ENCODE results near the gene GSTA2.
"Not testable (repeated sequence)": the region's sequence is repeated elsewhere in the genome, so short reads cannot be mapped to it uniquely, and the experiment has no call there.

The GSTA2 gene

DNA sequence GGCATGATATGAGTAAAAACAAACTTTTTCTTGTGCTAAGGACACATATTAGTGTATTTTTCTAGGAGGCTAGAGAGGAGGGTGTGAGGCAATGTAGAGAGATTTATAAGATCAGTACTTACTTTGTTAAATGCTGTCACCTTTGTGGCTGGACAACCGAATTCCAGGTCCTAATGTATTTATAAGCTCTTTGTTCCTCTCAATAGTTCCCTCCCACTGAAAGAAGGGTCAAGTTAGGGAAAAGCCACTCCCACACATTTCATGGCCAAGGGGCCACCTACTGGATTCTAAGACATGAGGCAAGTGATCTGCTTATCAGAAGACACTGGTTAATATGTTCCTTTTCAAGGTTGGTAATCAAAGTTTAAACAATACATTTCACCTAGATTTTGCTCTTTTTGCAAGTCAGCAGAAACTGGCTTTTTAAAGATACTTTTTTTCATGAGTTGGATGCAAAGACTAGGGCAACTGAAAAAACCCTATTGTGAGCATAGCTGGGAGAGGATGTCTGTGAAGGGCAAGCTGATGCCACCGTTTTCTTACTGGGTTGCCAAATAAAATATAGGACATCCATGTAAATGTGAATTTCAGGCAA is at the start of gene GSTA2:
Gene GSTA2 (minus strand): TSS at position 154 of the 595 bp plus-strand sequence. CDS start 5,528 bp downstream, outside the sequence.
- DNase-seq = not testable (repeated sequence)

DNA sequence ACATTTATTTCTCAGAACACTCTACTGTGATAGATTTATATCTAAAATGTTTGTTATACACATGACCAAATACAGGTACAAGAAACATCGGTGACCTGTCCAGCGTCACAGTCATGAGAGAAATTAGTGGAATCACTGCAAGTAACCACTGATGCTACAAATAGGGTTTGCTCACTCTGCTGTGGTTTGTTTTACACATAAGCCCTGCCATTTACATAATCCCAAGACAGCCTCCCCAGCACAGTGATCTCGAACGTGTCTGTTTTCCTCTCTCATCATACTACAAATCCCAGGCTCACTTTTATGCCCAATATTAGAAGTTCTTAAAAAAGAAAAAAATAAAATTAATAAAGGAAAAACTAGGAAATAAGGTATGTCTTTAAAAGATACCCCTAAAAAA is 46.5 kb upstream of the GSTA2 start:
- not testable (repeated sequence) for DNase-seq

DNA sequence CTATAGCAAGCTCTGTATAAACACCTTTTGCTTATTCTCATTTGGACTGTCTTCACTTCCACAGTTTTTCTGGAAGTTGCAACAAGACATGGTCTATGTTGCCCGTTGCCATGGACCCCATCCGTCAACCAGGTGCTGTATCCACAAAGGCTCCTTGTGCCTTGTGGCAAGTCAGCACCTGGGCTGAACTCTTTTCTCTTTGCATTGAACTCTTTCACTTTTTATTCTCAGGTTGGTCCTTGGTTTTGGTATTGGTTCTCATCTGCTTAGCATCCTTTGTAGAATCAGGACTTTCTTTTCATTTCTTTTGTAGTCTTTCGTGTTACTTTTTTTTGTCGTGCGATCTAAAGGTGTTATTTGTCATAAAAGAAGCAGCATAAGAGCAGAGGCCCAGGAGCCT is 45.4 kb upstream of the GSTA2 start:
- no peak for DNase-seq

DNA sequence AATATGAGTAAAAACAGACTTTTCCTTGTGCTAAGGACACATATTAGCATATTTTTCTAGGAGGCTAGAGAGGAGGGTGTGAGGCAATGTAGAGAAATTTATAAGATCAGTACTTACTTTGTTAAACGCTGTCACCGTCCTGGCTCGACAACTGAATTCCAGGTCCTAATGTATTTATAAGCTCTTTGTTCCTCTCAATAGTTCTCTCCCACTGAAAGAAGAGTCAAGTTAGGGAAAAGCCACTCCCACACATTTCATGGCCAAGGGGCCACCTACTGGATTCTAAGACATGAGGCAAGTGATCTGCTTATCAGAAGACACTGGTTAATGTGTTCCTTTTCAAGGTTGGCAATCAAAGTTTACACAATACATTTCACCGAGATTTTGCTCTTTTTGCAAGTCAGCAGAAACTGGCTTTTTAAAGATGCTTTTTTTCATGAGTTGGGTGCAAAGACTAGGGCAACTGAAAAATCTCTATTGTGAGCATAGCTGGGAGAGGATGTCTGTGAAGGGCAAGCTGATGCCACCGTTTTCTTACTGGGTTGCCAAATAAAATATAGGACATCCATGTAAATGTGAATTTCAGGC is 40.5 kb upstream of the GSTA2 start, which contains the start of gene GSTA1:
Gene GSTA1 (minus strand): TSS at position 149 of the 588 bp plus-strand sequence. CDS start 4,549 bp downstream, outside the sequence.
- DNase-seq = not testable (repeated sequence)

DNA sequence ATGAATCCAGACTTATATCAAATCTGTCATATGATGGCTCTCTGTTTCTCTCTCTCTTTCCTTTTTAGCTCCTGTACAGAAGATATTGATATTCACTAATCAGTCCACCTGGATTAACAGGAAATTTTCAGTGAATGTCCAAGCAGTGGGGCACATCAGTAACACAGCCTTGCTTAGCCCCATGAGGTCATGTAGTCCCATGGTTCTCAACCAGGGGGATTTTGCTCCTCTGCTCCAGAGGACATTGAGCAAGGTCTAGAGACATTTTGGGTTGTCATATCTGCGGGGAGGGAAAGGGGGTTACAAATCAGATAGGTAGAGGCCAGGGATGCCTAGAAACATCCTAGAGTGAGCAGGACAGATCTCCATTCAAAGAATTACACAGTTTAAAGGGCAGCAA is 39.5 kb upstream of the GSTA2 start:
- DNase-seq = no peak

DNA sequence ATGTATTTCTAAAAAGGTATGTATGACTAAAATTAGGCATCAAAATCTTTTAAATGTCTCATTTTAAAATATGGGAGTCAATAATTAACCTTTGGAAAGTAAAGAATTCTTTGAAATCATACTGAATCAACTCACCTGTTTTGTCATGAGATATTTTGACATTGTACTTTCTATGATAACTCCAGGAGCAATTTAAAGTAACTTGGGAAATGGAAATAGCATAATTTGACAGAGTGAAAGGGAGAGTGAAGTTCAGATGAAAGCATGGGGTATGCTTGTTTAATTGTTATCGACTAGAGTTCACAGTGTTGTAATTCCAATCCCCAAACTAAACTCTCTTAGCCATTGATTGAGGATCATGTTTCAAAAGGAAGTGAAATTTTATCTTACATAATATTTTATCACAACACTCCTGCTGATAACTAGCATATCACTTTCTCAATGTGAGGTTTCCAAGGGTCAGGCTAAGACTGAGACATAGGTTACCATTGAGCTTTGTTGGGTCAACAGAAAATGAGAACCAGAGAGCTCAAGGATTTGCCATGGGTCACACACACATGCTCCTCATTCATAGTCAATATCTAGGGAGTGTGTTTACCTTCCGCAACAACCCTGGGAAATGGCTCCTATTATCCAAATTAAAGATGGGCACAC is 38.0 kb upstream of the GSTA2 start:
- no peak for DNase-seq

DNA sequence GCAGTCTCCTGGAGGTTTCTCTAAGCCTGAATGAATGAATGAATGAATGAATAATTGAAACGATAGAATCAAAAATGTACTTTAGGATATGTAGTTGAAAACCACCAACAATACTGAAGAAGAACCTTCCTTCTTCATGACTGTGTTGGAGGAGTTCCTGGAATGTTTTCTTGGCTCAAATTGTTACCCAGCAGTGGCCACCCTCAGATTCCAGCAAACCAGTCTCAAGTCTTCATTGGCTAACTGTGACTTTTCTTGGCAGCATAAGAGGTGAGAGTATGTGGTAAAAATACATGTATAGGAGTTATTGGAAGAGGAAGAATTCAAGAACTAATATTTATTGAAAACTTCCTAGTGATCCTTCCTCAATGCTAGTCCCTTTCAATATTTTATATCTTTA is 36.0 kb upstream of the GSTA2 start:
- DNase-seq = not testable (repeated sequence)

DNA sequence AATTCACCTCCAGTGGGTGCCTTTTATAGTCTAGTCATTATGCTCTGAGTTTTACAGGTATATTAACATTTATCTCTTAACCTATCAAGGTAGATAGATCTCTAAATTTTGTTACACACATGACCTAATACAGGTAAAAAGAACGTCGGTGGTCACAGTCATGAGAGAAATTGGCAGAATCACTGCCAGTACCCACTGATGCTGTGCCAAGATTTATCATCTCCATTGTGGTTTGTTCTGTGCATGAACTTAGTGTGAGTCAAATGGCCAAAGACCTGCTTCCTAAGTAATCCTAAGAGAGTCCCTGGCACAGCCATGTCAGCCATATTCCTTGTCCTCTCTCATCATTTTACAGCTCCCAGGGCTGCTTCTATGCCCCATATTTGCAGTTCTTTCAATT is 31.1 kb upstream of the GSTA2 start:
- DNase-seq = not testable (repeated sequence)

DNA sequence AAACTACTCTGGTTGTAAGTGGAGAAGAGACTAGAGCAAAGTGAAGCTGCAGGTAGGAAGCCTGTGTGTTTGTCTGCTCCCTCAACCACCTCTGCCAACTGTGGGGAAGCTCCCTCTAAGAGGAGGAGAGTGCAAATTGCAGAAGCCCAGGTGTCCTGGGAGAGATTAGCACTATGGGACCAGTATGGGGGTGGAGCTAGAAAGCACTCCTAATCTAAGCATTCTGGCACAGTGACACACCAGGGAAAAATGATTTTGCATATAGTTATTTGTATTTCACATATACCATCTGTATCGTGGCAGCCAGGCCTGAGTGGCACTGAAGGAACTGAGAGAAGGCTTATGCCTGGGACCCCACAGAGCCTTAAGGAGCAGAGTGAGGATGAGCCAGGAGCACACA is 27.6 kb upstream of the GSTA2 start:
- DNase-seq = no peak

DNA sequence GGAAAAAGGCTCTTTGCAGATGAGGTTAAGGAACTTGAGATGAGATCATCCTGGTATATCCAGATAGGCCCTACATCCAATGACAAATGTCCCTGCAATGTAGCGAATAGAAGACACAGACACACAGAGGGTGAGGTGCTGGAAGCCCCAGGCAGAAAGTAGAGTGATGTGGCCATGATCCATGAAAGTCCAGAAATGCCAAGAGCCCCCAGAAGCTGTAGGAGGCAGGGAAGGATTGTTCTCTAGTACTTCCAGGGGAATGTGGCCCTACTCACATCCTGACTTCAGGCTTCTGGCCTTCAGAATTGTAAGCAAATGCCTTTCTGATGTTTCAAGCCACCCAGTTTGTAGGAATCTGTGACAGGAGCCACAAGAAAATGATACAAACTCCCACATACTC is 26.4 kb upstream of the GSTA2 start:
- DNase-seq = not testable (repeated sequence)

DNA sequence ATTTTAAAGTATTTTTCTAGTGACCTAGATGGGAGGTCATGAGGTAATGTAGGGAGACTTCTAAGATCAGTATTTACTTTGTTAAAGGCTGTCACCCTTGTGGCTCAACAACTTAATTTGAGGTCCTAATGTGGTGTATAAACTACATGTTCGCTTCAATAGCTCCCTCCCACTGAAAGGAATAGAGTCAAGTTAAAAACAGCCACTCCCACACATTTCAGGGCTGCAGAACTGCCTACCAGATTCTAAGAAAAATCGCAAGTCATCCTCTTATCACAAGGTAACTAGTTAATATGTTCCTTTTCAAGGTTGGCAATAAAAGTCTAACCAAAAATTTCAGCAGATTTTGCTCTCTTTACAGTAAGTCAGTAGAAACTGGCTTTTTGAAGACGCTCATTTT is 25.2 kb upstream of the GSTA2 start:
- DNase-seq = no peak

DNA sequence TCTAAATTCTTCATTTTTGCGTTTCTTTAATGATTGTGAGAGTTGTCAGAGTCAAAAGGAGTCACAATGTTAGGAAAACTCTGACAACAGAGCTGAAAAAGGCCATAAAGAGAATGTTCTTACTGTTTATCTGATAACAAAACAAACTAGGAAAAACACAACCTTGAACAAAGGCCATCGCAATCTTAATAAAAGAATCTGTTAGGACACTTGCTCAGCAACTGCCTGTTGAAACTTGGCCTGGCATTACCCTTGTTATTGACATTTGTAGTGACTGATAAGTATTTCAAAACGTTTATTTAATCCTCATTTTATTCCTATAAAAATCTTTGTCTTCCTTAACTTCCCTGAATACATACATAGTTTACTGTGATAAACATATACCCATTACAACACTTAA is 24.6 kb upstream of the GSTA2 start:
- no peak for DNase-seq

DNA sequence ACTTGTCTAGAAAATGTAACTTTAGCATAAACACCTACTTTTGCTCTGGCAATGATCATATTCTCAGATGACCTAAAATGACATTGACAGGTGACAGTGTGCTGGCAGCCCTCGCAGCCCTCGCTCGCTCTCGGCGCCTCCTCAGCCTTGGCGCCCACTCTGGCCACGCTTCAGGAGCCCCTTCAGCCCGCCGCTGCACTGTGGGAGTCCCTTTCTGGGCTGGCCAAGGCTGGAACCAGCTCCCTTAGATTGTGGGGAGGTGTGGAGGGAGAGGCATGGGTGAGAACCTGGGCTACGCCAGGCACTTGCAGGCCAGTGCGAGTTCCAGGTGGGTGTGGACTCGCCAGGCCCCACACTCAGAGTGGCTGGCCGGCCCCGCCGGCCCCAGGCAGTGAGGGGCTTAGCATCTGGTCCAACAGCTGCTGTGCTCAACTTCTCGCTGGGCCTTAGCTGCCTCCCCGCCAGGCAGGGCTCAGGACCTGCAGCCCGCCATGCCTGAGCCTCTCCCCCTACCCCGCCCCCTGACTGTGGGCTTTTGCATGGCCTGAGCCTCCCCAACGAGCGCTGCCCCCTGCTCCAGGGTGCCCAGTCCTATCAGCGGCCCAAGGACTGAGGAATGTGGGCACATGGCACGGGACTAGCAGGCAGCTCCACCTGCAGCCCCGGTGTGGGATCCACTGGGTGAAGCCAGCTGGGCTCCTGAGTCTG is 23.1 kb upstream of the GSTA2 start:
- DNase-seq = no peak

DNA sequence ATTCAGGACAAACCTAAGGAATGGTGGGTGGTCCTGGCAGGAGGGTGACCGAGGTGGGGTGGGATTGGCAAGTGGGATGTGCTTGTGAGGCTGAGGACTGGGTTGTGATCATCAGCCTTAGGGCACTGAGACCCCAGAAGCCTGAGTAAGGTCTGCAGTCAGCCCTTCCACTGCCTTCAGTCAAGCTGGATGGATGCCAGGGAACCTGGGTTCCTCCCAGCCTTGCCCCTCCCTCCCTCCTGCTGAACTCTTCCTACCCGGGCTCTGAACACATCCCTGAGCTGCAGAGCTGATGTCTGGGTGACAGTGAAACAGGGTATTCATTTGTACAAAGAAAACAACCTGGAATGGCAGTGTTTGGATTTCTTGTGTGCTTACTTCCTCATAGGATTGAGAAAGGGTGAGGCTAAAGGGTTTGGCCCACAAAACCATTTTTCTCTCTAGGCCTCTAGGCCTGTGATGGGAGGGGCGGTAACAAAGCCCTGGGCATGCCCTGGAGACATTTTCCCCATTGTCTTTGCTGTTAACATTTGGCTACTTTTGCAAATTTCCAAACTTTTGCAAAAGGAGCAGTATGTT is 19.5 kb upstream of the GSTA2 start:
- not testable (repeated sequence) for DNase-seq

DNA sequence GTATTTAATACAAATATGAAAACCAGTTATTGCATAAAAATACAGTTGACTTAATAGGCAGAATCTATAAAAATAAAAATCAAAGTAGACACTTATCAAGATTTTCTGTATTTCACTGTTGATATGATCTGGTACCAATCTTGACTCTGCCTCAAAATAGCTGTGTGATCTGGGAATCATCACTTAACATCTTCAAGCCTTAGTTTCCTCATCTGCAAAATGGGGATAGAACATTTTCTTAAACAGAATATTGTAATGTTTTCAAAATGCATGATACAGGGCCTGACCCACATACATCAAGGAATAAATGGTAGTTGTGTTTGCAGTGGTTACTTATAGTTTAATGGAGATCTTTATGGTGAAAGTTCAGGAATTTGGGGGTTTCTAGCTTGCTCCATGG is 18.9 kb upstream of the GSTA2 start:
- DNase-seq = not testable (repeated sequence)

DNA sequence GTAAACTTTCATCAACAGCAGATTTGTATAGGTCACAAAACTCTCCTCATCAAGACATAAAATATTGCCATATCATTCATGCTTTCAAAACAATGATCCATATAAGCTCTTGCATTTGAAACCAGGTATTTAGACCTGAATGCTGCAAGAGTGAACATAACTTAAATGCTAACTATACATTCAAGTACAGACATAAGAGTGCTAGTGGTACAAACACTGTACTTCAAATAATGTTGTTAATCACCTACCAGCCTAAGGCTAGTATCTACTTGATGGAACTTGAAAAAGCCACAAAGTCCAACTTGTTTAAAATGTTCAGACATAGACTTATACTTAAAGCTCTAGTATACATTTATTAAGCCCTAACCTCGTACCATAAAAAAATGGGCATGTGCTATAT is 16.0 kb upstream of the GSTA2 start:
- no peak for DNase-seq

DNA sequence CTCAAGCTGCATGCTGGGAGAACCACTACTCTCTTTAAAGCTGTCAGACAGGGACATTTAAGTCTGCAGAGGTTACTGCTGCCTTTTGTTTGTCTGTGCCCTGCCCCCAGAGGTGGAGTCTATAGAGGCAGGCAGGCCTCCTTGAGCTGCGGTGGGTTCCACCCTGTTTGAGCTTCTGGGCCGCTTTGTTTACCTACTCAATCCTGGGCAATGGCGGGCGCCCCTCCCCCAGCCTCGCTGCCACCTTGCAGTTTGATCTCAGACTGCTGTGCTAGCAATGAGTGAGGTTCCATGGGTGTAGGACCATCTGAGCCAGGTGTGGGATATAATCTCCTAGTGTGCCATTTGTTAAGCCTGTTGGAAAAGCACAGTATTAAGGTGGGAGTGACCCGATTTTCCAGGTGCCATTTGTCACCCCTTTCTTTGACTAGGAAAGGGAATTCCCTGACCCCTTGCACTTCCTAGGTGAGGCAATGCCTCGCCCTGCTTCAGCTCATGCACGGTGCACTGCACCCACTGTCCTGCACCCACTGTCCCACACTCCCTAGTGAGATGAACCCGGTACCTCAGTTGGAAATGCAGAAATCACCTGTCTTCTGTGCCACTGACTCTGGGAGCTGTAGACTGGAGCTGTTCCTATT is 13.6 kb upstream of the GSTA2 start:
- not testable (repeated sequence) for DNase-seq

DNA sequence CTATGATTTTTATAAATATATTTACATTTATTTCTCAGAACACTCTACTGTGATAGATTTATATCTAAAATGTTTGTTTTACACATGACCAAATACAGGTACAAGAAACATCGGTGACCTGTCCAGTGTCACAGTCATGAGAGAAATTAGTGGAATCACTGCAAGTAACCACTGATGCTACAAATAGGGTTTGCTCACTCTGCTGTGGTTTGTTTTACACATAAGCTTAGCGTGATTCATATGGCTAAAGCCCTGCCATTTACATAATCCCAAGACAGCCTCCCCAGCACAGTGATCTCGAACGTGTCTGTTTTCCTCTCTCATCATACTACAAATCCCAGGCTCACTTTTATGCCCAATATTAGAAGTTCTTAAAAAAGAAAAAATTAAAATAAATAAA is 6.1 kb upstream of the GSTA2 start:
- DNase-seq = not testable (repeated sequence)

DNA sequence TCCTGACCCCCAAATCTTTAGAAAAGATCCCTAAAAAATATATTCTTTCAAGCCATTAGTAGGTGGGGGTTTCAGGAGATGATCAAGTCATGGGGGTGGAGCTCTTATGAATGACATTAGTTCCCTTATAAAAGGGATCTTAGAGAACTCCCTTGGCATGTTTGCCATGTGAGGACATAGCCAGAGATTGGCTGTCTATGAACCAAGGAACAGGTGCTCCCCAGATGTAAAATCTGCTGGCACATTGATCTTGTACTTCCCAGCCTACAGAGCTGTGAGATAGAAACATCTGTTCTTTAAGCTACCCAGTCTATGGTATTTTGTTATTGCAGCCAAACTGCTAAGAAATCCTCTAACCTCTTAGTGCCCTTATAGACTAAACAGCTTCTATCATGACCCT is 4.4 kb upstream of the GSTA2 start:
- not testable (repeated sequence) for DNase-seq

DNA sequence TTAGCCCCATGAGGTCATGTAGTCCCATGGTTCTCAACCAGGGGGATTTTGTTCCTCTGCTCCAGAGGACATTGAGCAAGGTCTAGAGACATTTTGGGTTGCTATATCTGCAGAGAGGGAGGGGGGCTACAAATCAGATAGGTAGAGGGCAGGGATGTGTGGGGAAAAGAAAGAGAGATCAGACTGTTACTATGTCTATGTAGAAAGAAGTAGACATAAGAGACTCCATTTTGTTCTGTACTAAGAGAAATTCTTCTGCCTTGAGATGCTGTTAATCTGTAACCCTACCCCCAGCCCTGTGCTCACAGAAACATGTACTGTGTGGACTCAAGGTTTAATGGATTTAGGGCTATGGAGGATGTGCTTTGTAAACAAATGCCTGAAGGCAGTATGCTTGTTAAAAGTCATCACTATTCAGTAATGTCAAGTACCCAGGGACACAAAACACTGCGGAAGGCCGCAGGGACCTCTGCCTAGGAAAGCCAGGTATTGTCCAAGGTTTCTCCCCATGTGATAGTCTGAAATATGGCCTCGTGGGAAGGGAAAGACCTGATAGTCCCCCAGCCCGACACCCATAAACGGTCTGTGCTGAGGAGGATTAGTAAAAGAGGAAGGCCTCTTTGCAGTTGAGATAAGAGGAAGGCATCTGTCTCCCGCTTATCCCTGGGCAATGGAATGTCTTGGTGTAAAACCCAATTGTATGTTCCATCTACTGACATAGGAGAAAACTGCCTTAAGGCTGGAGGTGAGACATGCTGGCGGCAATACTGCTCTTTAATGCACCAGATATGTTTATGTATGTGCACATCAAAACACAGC is 1.4 kb downstream of the GSTA2 start:
- DNase-seq = not testable (repeated sequence)

DNA sequence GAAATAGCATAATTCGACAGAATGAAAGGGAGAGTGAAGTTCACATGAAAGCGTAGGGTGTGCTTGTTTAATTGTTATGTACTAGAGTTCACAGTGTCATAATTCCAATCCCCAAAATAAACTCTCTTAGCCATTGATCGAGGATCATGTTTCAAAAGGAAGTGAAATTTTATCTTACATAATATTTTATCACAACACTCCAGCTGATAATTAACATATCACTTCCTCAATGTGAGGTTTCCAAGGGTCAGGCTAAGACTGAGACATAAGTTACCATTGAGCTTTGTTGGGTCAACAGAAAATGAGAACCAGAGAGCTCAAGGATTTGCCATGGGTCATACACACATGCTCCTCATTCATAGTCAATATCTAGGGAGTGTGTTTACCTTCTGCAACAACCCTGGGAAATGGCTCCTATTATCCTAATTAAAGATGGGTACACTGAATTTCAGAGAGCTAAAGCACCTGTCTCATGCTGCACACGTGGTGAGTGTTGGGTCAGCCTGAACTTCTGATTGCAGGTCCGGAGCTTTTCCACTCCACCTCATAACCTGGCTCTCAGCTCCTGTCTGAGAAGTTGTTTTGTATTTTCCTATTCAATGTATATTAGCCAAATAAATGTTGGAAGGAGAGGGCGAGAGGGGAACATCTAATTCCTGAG is 3.0 kb downstream of the GSTA2 start:
- no peak for DNase-seq

All from T1000 (cell line).